ENCODE data around the gene NIT1. TPM values are rescaled to one million over a fixed set of nuclear protein-coding genes. Genes with fewer than 3 reads are reported as not detected.

NIT1 gene
- total RNA-seq, 1 experiment from 2014 or later, result 52.9 TPM

DNA sequence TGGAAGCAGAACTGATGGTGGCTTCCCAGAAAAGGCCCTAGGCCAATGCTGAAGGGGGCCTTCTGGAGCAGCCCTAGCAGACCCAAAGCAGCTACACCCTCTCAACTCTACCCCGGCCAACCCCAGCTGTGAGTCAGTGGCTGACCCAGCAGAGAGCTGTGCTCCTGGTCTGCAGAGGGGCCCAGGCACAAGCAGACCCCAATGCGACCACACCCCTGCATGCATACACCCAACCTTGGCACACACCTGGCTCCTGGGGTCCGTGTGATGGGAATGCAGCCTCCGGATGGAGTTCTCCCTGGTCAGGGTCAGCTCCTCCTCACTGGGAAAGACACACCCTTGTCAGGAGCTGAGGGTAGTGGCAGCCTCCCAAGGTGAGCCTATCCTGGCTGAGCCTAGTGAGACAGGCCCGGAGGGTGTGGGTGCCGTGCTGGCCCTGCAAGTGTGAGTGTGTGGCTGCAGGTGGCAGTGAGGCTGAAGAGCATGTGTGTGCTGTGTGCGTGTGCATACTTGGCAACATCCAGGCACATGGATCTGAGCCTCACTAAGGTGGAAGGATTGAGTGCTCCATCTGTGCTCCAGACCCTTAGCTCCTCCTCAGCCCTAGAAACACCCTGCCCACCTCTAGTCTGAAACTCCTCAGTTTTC, 44.3 kb upstream of the NIT1 start:
- peaks cover 44% of the 10 kb centered on the region for H3K36me3 Mint-ChIP-seq (ENCODE audit: insufficient read depth, unreplicated experiment)
- TF ChIP-seq, protein P1, sequence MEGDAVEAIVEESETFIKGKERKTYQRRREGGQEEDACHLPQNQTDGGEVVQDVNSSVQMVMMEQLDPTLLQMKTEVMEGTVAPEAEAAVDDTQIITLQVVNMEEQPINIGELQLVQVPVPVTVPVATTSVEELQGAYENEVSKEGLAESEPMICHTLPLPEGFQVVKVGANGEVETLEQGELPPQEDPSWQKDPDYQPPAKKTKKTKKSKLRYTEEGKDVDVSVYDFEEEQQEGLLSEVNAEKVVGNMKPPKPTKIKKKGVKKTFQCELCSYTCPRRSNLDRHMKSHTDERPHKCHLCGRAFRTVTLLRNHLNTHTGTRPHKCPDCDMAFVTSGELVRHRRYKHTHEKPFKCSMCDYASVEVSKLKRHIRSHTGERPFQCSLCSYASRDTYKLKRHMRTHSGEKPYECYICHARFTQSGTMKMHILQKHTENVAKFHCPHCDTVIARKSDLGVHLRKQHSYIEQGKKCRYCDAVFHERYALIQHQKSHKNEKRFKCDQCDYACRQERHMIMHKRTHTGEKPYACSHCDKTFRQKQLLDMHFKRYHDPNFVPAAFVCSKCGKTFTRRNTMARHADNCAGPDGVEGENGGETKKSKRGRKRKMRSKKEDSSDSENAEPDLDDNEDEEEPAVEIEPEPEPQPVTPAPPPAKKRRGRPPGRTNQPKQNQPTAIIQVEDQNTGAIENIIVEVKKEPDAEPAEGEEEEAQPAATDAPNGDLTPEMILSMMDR (IDR thresholded peaks at IDR 0.05; ENCODE audit: unreplicated experiment), result no peak
- H3K27ac Mint-ChIP-seq (ENCODE audit: unreplicated experiment), result no peak overlapping the region
- no TSS peak for BruUV-seq (replicated peaks)
- CTCF ChIA-PET, result interaction anchor here (0.7 to 5.0 kb wide), 2 partner anchors 24 to 68 kb away, joined by 3 to 56 read pairs; partner anchors contain the start of gene KLHDC9
- DNase-seq, result no peak
- intact Hi-C loops (cut with micrococcal nuclease; ENCODE audit: unreplicated experiment), result no loop called here
- H3K4me3 Mint-ChIP-seq (ENCODE audit: low read depth, unreplicated experiment), result no peak overlapping the region
- H3K27me3 Mint-ChIP-seq (ENCODE audit: unreplicated experiment), result no peaks in the 10 kb centered on the region
- H3K4me1 Mint-ChIP-seq (ENCODE audit: low read depth, unreplicated experiment), result no peaks in the 10 kb centered on the region
- H3K9me3 Mint-ChIP-seq (ENCODE audit: low read depth, unreplicated experiment), result no peaks in the 10 kb centered on the region

DNA sequence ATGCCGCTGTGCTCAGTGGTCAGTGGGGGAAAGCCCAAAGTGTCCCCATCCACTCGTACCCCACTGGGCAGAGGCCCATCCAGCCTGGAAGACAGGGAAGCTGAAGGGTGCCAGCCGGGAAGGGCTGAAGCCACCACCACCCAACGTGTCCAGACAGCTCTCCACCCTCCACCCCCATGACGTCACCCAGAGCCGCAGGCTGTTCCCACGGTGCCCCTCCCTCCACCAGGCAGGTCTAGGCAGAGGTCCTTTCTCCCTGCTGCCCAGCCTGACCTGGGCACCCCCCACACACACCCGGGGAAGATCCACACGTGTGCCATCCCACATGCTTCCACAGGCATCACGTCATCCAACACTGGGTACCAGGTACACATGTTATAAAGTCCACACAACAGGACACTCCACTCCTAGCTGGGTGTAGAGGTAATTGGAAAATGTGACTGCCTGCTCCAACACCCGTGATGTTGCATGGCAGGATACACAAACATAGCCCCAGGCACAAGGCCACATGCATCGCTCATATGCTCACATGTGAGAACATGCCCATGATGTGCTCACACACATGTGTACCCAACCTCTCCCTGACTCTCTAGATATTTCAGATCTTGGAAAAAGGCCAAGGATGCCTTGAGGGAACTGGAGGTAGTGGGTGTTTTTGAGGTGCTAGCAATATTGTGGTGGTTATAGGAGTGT, 43.1 kb upstream of the NIT1 start:
- H3K4me1 Mint-ChIP-seq (ENCODE audit: low read depth, unreplicated experiment), result peaks cover 2% of the 10 kb centered on the region
- CTCF ChIA-PET, result interaction anchor here (5.0 kb wide), 1 partner anchor 23 kb away, joined by 56 read pairs; the partner anchor contains the start of gene KLHDC9
- no TSS peak for BruUV-seq (replicated peaks)
- DNase-seq, result no peak
- H3K36me3 Mint-ChIP-seq (ENCODE audit: insufficient read depth, unreplicated experiment), result peaks cover 54% of the 10 kb centered on the region
- no peak overlapping the region for H3K4me3 Mint-ChIP-seq (ENCODE audit: low read depth, unreplicated experiment)
- TF ChIP-seq, protein P1 (IDR thresholded peaks at IDR 0.05; ENCODE audit: unreplicated experiment), result no peak
- H3K9me3 Mint-ChIP-seq (ENCODE audit: low read depth, unreplicated experiment), result no peaks in the 10 kb centered on the region
- intact Hi-C loops (cut with micrococcal nuclease; ENCODE audit: unreplicated experiment), result no loop called here
- no peak overlapping the region for H3K27ac Mint-ChIP-seq (ENCODE audit: unreplicated experiment)
- no peaks in the 10 kb centered on the region for H3K27me3 Mint-ChIP-seq (ENCODE audit: unreplicated experiment)

DNA sequence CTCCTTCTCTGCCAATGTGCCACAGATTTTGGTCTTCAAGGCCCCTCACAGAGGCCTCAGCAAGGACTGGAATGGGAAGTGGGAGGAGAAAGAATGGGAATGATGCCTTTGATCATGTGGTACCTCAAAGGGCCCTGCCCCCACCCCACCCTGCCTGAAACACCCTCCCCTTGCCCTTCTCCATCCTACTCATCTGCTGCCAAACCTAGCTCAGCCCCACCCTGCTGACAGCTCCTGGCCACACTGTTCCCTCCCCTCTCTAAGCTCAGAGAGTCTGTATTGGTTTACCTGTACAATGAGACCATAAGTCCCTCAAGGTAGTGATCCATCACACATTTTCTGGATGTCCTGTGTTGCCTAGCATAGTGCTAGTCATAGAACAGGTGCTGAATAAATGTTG, 41.5 kb upstream of the NIT1 start:
- peaks cover 17% of the 10 kb centered on the region for H3K4me1 Mint-ChIP-seq (ENCODE audit: low read depth, unreplicated experiment)
- intact Hi-C loops (cut with micrococcal nuclease; ENCODE audit: unreplicated experiment), result no loop called here
- no peak overlapping the region for H3K4me3 Mint-ChIP-seq (ENCODE audit: low read depth, unreplicated experiment)
- no TSS peak for BruUV-seq (replicated peaks)
- CTCF ChIA-PET, result interaction anchor here (0.5 kb wide), 1 partner anchor 21 kb away, joined by 6 read pairs; no protein-coding TSS in a partner anchor
- H3K36me3 Mint-ChIP-seq (ENCODE audit: insufficient read depth, unreplicated experiment), result peaks cover 59% of the 10 kb centered on the region
- no peaks in the 10 kb centered on the region for H3K9me3 Mint-ChIP-seq (ENCODE audit: low read depth, unreplicated experiment)
- TF ChIP-seq, protein P1 (IDR thresholded peaks at IDR 0.05; ENCODE audit: unreplicated experiment), result no peak
- no peak for DNase-seq
- H3K27ac Mint-ChIP-seq (ENCODE audit: unreplicated experiment), result no peak overlapping the region
- H3K27me3 Mint-ChIP-seq (ENCODE audit: unreplicated experiment), result no peaks in the 10 kb centered on the region

DNA sequence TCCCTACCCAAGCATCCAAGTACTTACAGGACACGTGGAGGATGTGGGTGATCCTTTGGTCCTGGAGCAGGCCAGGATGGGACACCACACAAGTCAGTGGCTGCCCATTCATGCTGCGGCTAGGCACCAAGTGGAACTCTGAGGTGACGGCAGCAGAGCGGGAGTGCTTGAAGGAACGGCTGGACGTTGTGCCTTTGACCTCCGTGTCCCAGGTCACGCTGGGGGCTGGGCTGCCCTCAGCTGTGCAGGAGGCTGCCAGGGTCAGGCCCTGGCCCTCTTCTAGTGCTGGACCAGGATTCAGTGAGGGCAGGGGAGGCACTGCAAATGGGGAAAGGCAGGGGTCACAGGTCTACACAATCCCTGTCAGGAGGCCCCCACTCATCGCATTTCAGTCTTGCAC, 40.5 kb upstream of the NIT1 start:
- Mint-ChIP-seq H3K4me3 (ENCODE audit: low read depth, unreplicated experiment) (no peak overlapping the region), H3K27ac (ENCODE audit: unreplicated experiment) (no peak overlapping the region), H3K27me3 (ENCODE audit: unreplicated experiment) (no peaks in the 10 kb centered on the region), H3K4me1 (ENCODE audit: low read depth, unreplicated experiment) (peaks cover 28% of the 10 kb centered on the region), H3K36me3 (ENCODE audit: insufficient read depth, unreplicated experiment) (peaks cover 59% of the 10 kb centered on the region), H3K9me3 (ENCODE audit: low read depth, unreplicated experiment) (no peaks in the 10 kb centered on the region)
- DNase-seq, result no peak
- intact Hi-C loops (cut with micrococcal nuclease; ENCODE audit: unreplicated experiment), result no loop called here
- CTCF ChIA-PET, result no interaction called here
- TF ChIP-seq, protein P1 (IDR thresholded peaks at IDR 0.05; ENCODE audit: unreplicated experiment), result no peak
- BruUV-seq (replicated peaks), result no TSS peak

Data from Calu3 (cell line).